K562 (cell line): ENCODE results near the gene IGSF21. TPM values are rescaled to one million over a fixed set of nuclear protein-coding genes. Genes with fewer than 3 reads are reported as not detected.

ENCODE experiments used
- ATAC-seq: fragments of 200-7000 bp; cut with Tn5 transposase; 3 replicates; pipeline ENCODE4 v1.9.1; 2020; ENCODE audit warnings: moderate library complexity
- BruUV-seq: library from RNA; stranded (reverse); fragments of 400-500 nt; replicated peaks from 2 replicates; lab custom pipeline; 2021; lab: Mats Ljungman, UMichigan
- CTCF ChIA-PET: fragments of 300-600 bp; formaldehyde crosslinking; extraction: SDS; loops from one replicate; lab custom pipeline; 2021; ENCODE audit warnings: low intra/inter-chr PET ratio; lab: Yijun Ruan, JAX
- POLR2A ChIA-PET: fragments of 300-600, 350-650 bp; sonication (Branson Sonifier 250); formaldehyde crosslinking; extraction: SDS; loops from one replicate; lab custom pipeline; 2021; ENCODE audit warnings: antibody characterized with exemption, inconsistent platforms; lab: Yijun Ruan, JAX
- DNase-seq, 4 experiments: peaks; one replicate each; pipeline versions ENCODE4 v3.0.0 to v3.0.0-alpha.2; 2011 to 2018; ENCODE audit warnings: low spot score in 3 of 4, mixed read lengths in 3 of 4; ENCODE audit errors: extremely low read depth in 1 of 4
- FAIRE-seq: peaks from 2 replicates; lab custom pipeline; 2011; peaks lifted over from hg19 to GRCh38; lab: Jason Lieb, UNC
- H2AFZ ChIP-seq: 2 replicates; pipeline ENCODE4 v1.6.0; 2011; ENCODE audit warnings: low read depth, low read length, control low read depth, inconsistent platforms
- H3K27ac ChIP-seq: fragments of 200-600 bp; 3 replicates; pipeline ENCODE4 v1.8.0; 2011; ENCODE audit warnings: low read depth, mild to moderate bottlenecking, control low read depth, inconsistent platforms, low read length, moderate library complexity, mixed read lengths; ENCODE audit errors: extremely low read depth
- H3K27me3 ChIP-seq, 2 experiments: fragments of 300-600 bp in 1 of 2; 2 replicates in 1 of 2; 3 replicates in 1 of 2; pipeline versions ENCODE4 v1.6.0 to v1.8.0; 2011; ENCODE audit warnings: inconsistent platforms in 2 of 2, low read length in 2 of 2, mild to moderate bottlenecking in 1 of 2, mixed read lengths in 1 of 2, moderate library complexity in 1 of 2; ENCODE audit not compliant: control insufficient read depth in 2 of 2, insufficient read depth in 2 of 2
- H3K36me3 ChIP-seq: fragments of 300-600 bp; 3 replicates; pipeline ENCODE4 v1.8.0; 2011; ENCODE audit warnings: mild to moderate bottlenecking, low read length, inconsistent platforms; ENCODE audit not compliant: control insufficient read depth, insufficient read depth
- H3K4me1 ChIP-seq, 2 experiments: fragments of 200-600 bp in 1 of 2; replicated peaks in 1 of 2; 2 replicates in 1 of 2; 3 replicates in 1 of 2; pipeline versions ENCODE4 v1.5.1 to v1.8.0; 2011; ENCODE audit warnings: inconsistent platforms in 2 of 2, low read length in 2 of 2, mild to moderate bottlenecking in 1 of 2, mixed read lengths in 1 of 2, moderate library complexity in 1 of 2; ENCODE audit not compliant: control insufficient read depth in 2 of 2, insufficient read depth in 2 of 2
- H3K4me2 ChIP-seq: 2 replicates; pipeline ENCODE4 v1.6.1; 2011; ENCODE audit warnings: low read length, control low read depth, inconsistent platforms, mixed read lengths; ENCODE audit not compliant: insufficient read depth
- H3K4me3 ChIP-seq: fragments of 200-600 bp; sonication (generic), shearing (Covaris generic); 2 replicates; pipeline ENCODE4 v1.5.1; 2016; ENCODE audit warnings: control low read depth, inconsistent platforms
- H3K79me2 ChIP-seq: fragments of 200-600 bp; 3 replicates; pipeline ENCODE4 v1.8.0; 2011; ENCODE audit warnings: low read length, inconsistent platforms; ENCODE audit not compliant: control insufficient read depth, insufficient read depth
- H3K9ac ChIP-seq, 2 experiments: 2 replicates each; pipeline versions ENCODE4 v1.6.0 to v1.6.1; 2011; ENCODE audit warnings: low read depth in 2 of 2, low read length in 2 of 2, control low read depth in 1 of 2, inconsistent platforms in 1 of 2, mild to moderate bottlenecking in 1 of 2, mixed read lengths in 1 of 2; ENCODE audit not compliant: insufficient read depth in 1 of 2
- H3K9me1 ChIP-seq: one replicate; pipeline ENCODE4 v1.6.0; 2011; ENCODE audit warnings: inconsistent platforms, mild to moderate bottlenecking, low read length, moderate library complexity; ENCODE audit not compliant: control insufficient read depth, insufficient read depth
- H3K9me3 ChIP-seq: replicated peaks from 2 replicates; pipeline ENCODE4 v1.5.1; 2011; ENCODE audit warnings: low read depth, low read length, inconsistent platforms; ENCODE audit not compliant: control insufficient read depth, insufficient read depth
- H4K20me1 ChIP-seq: replicated peaks from 2 replicates; pipeline ENCODE4 v1.6.1; 2011; ENCODE audit warnings: low read length, inconsistent platforms, mixed read lengths; ENCODE audit not compliant: control insufficient read depth, insufficient read depth
- BRD9 ChIP-seq: fragments of 450-650 bp; IDR thresholded peaks from 2 replicates; pipeline ENCODE4 v1.6.1; 2018; ENCODE audit warnings: low read depth; ENCODE audit not compliant: partially characterized antibody
- DLX4 ChIP-seq: fragments of 250-450 bp; sonication (Bioruptor Pico); IDR thresholded peaks from 2 replicates; pipeline ENCODE4 v1.6.1; 2021; ENCODE audit warnings: mild to moderate bottlenecking
- FOXA3 ChIP-seq, 2 experiments: fragments of 450-650 bp in 1 of 2; sonication (generic) in 1 of 2; formaldehyde crosslinking; IDR thresholded peaks in 1 of 2; conservative IDR thresholded peaks in 1 of 2; 2 replicates each; pipeline versions ENCODE4 v1.4.0 to v1.8.0; 2020 to 2022; ENCODE audit warnings: mild to moderate bottlenecking in 2 of 2, missing genetic modification reagents in 1 of 2
- KHSRP ChIP-seq: fragments of 450-650 bp; IDR thresholded peaks from 2 replicates; pipeline ENCODE4 v1.6.1; 2017
- MYC ChIP-seq, 2 experiments: fragments of 250-450 bp in 1 of 2; sonication (Bioruptor Pico) in 1 of 2; IDR thresholded peaks; 2 replicates each; pipeline versions ENCODE4 v1.5.1 to v1.6.1; 2012 to 2021; ENCODE audit warnings: low read depth in 2 of 2, borderline replicate concordance in 1 of 2, improper control_type of control experiment in 1 of 2, low read length in 1 of 2, mild to moderate bottlenecking in 1 of 2, moderate library complexity in 1 of 2
- TAF15 ChIP-seq: fragments of 200-400 bp; formaldehyde crosslinking; IDR thresholded peaks from 2 replicates; pipeline ENCODE4 v1.6.1; 2017; ENCODE audit warnings: mild to moderate bottlenecking, low read depth, low read length, moderate library complexity
- ZC3H4 ChIP-seq: sonication (generic); formaldehyde crosslinking; IDR thresholded peaks from 2 replicates; pipeline ENCODE4 v1.9.0; 2021; ENCODE audit warnings: missing genetic modification reagents, borderline replicate concordance
- ZNF197 ChIP-seq: fragments of 200-800 bp; sonication (Bioruptor generic); IDR thresholded peaks from 2 replicates; pipeline ENCODE4 v1.6.1; 2016; ENCODE audit warnings: low read depth, missing genetic modification characterization, missing compliant biosample characterization
- ZNF778 ChIP-seq: fragments of 450-650 bp; formaldehyde crosslinking; IDR thresholded peaks from 2 replicates; pipeline ENCODE4 v1.4.0; 2020; ENCODE audit warnings: mild to moderate bottlenecking, moderate library complexity
- WGBS: fragments of 100-300 bp; shearing (Covaris generic); methylation state at CpG from one replicate; pipeline ENCODE4 v1.1.6; 2016; ENCODE audit warnings: low coverage, mixed read lengths; ENCODE audit not compliant: insufficient coverage; ENCODE audit errors: missing lambda C conversion rate; 5-methylcytosine and 5-hydroxymethylcytosine counted together
- in situ Hi-C: fragments of 300-500 bp; cut with MboI; formaldehyde crosslinking; loops from 4 replicates; pipeline ENCODE4 v1.15.0; 2018; ENCODE audit warnings: inconsistent platforms, mixed read lengths
- intact Hi-C: fragments of 100-400 bp; cut with micrococcal nuclease; formaldehyde crosslinking; loops from 2 replicates; pipeline ENCODE4 v1.14.2; 2022
- polyA plus RNA-seq, 8 experiments: library from polyadenylated mRNA; depleted of rRNA in 4 of 8; stranded (reverse) in 5 of 8; unstranded in 3 of 8; fragments of >200 nt; fragmentation: Nextera tagmentation in 2 of 8; fragmentation: Illumina TruSeq in 1 of 8; extraction: Ambion mirVana in 2 of 8; extraction: Trizol in 1 of 8; gene quantifications; 2 replicates each; pipeline versions ENCODE4 v1.2.1 to v1.2.3, GENCODE V29; 2011 to 2014; ENCODE audit warnings: inconsistent platforms in 1 of 8, missing spikeins in 1 of 8
- total RNA-seq, 7 experiments: library from RNA; depleted of rRNA in 6 of 7; stranded (reverse); fragments of >200 nt in 6 of 7; fragmentation: Illumina TruSeq in 2 of 7; extraction: Trizol in 2 of 7; gene quantifications; 2 replicates each; pipeline versions ENCODE4 v1.2.1 to v1.2.3, GENCODE V29; 2011 to 2021; ENCODE audit warnings: low replicate concordance in 1 of 7

Gene IGSF21
- total and polyA plus RNA-seq, 9 of the 15 experiments (the other 6 are each of a cell fraction or from before 2014, with no cell fraction given) = not detected

- Histone ChIP-seq H3K4me1 (no peaks in the 10 kb centered on the region; a peak in 2 of 5 replicates), H3K4me2 (no peak overlapping the region), H3K9ac (no peak overlapping the region), H3K79me2 (no peaks in the 10 kb centered on the region), H3K36me3 (no peaks in the 10 kb centered on the region), H2AFZ (no peak overlapping the region), H3K27ac (no peak overlapping the region), H3K4me3 (no peak overlapping the region), H3K9me3 (peaks cover 4% of the 10 kb centered on the region; the same call in 1 of the 2 replicates), H4K20me1 (no peaks in the 10 kb centered on the region), H3K9me1 (no peaks in the 10 kb centered on the region), H3K27me3 (no peaks in the 10 kb centered on the region)
- no peak for TF ChIP-seq ZNF197 (CRISPR knock-in tag)
- TF ChIP-seq TAF15 = no peak
- TF ChIP-seq ZNF778 (CRISPR knock-in tag) = no peak
- no peak for TF ChIP-seq ZC3H4
- no peak for TF ChIP-seq FOXA3 (CRISPR knock-in tag; conservative IDR thresholded peaks at IDR 0.05 in 1 of 2, IDR thresholded peaks at IDR 0.05 in 1 of 2)
- no peak for TF ChIP-seq KHSRP
- TF ChIP-seq BRD9 = no peak
- TF ChIP-seq MYC (IDR thresholded peaks at IDR 0.05; ENCODE audit: low read depth, low read length) = no peak
- TF ChIP-seq MYC (CRISPR knock-in tag; IDR thresholded peaks at IDR 0.05; ENCODE audit: borderline replicate concordance, low read depth) = no peak
- TF ChIP-seq DLX4 (CRISPR knock-in tag) = no peak
- DNase-seq = no peak
- no TSS peak for BruUV-seq
- intact Hi-C loops = no loop called here
- ChIA-PET POLR2A (interaction anchor here (0.6 kb wide), 1 partner anchor 536 kb away, joined by 3 read pairs; no protein-coding TSS in a partner anchor), CTCF (no interaction called here)
- 1% methylated on average over 5 of the region's 5 CpGs for WGBS
- FAIRE-seq = no peak
- in situ Hi-C loops = no loop called here
- ATAC-seq = no peak
These were observed 125.7 kb downstream of the IGSF21 start for GRCh38 chr1:18233176-18233864.
